Mesendoderm (in vitro differentiated cells): Measurements from ENCODE around the gene ERCC1.

Experiments
- DNase-seq: peaks from one replicate; pipeline ENCODE4 v3.0.0; 2013
- H2AK5ac ChIP-seq: 2 replicates; pipeline ENCODE4 v1.6.1; 2013; ENCODE audit warnings: low read length, inconsistent platforms
- H2BK120ac ChIP-seq: 2 replicates; pipeline ENCODE4 v1.6.1; 2013; ENCODE audit warnings: low read depth, mild to moderate bottlenecking, low read length, moderate library complexity, mixed read lengths
- H2BK15ac ChIP-seq: replicated peaks from 2 replicates; pipeline ENCODE4 v1.6.1; 2013; ENCODE audit warnings: low read depth, mild to moderate bottlenecking, moderate library complexity
- H2BK5ac ChIP-seq: 2 replicates; pipeline ENCODE4 v1.6.1; 2013; ENCODE audit warnings: low read length, inconsistent platforms
- H3K18ac ChIP-seq: 2 replicates; pipeline ENCODE4 v1.6.1; 2013; ENCODE audit warnings: mild to moderate bottlenecking, low read length, mixed read lengths
- H3K23ac ChIP-seq: one replicate; pipeline ENCODE4 v1.6.1; 2013; ENCODE audit warnings: low read length
- H3K27ac ChIP-seq: 2 replicates; pipeline ENCODE4 v1.5.1; 2013; ENCODE audit warnings: low read depth, mild to moderate bottlenecking, inconsistent platforms, low read length, moderate library complexity
- H3K27me3 ChIP-seq: 2 replicates; pipeline ENCODE4 v1.6.1; 2013; ENCODE audit warnings: low read length, control low read depth, mild to moderate bottlenecking, inconsistent platforms; ENCODE audit not compliant: insufficient read depth, poor library complexity
- H3K36me3 ChIP-seq: 2 replicates; pipeline ENCODE4 v1.6.1; 2013; ENCODE audit warnings: low read length, inconsistent platforms; ENCODE audit not compliant: control insufficient read depth, insufficient read depth
- H3K4ac ChIP-seq: one replicate; pipeline ENCODE4 v1.6.1; 2013; ENCODE audit warnings: low read depth, mild to moderate bottlenecking, low read length, moderate library complexity
- H3K4me1 ChIP-seq: 2 replicates; pipeline ENCODE4 v1.6.1; 2013; ENCODE audit warnings: low read depth, low read length, inconsistent platforms; ENCODE audit not compliant: control insufficient read depth
- H3K4me2 ChIP-seq: 2 replicates; pipeline ENCODE4 v1.6.1; 2013; ENCODE audit warnings: low read length
- H3K4me3 ChIP-seq: 2 replicates; pipeline ENCODE4 v1.5.1; 2013; ENCODE audit warnings: mild to moderate bottlenecking, low read length
- H3K56ac ChIP-seq: one replicate; pipeline ENCODE4 v1.6.1; 2013; ENCODE audit warnings: low read length
- H3K79me1 ChIP-seq: 2 replicates; pipeline ENCODE4 v1.6.1; 2013; ENCODE audit warnings: low read length, inconsistent platforms
- H3K79me2 ChIP-seq: 2 replicates; pipeline ENCODE4 v1.6.1; 2013; ENCODE audit warnings: mild to moderate bottlenecking, low read length; ENCODE audit not compliant: control insufficient read depth, insufficient read depth
- H3K9ac ChIP-seq: 2 replicates; pipeline ENCODE4 v1.6.1; 2013; ENCODE audit warnings: low read length, inconsistent platforms
- H4K5ac ChIP-seq: one replicate; pipeline ENCODE4 v1.6.1; 2013; ENCODE audit warnings: low read length
- H4K8ac ChIP-seq: one replicate; pipeline ENCODE4 v1.6.1; 2013; ENCODE audit warnings: low read depth, mild to moderate bottlenecking, control low read depth, low read length, moderate library complexity
- WGBS: extraction: QIAGEN DNeasy Blood & Tissue Kit; methylation state at CpG from one replicate; pipeline ENCODE4 v1.1.7; 2013; ENCODE audit warnings: low lambda C conversion rate, missing lambda C conversion rate; ENCODE audit not compliant: insufficient coverage; ENCODE audit errors: extremely low coverage; 5-methylcytosine and 5-hydroxymethylcytosine counted together

Gene ERCC1

DNA sequence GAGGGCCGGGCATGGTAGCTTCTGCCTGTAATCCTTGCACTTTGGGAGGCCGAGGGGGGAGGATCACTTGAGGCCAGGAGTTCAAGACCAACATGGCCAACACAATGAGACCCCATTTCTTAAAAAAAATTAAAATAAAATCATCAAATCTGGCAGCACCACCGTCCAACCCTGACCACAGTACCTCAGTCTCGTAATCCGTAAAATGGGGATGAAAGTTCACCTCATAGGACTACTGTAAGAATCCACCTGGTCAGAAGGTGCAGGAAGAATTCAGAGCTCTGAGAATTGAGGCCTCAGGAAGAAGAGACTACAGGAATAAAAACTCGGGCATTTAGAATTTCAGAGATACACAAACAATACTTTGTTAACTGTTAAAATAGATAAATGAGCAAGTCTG lies 21.9 kb downstream of the ERCC1 start:
- WGBS: no CpG with 5 or more reads among the region's 6 CpGs
- H3K27ac ChIP-seq: no peak overlapping the region
- H3K27me3 ChIP-seq: no peaks in the 10 kb centered on the region

GRCh38 chr19:45400192-45400591 lies 23.5 kb downstream of the ERCC1 start:
- Histone ChIP-seq H2BK120ac (no peak overlapping the region), H4K8ac (no peak overlapping the region), H3K4me3 (no peak overlapping the region), H3K27ac (no peak overlapping the region), H3K27me3 (no peaks in the 10 kb centered on the region), H3K4me2 (no peak overlapping the region), H2BK5ac (no peak overlapping the region), H4K5ac (no peak overlapping the region), H3K4ac (no peak overlapping the region), H3K36me3 (no peaks in the 10 kb centered on the region), H3K9ac (no peak overlapping the region), H3K79me2 (no peaks in the 10 kb centered on the region), H2BK15ac (no peak overlapping the region), H3K23ac (no peak overlapping the region), H3K56ac (no peak overlapping the region), H3K79me1 (peaks cover 9% of the 10 kb centered on the region), H3K18ac (no peak overlapping the region), H3K4me1 (peaks cover 9% of the 10 kb centered on the region), H2AK5ac (no peak overlapping the region)
- WGBS: no CpG with 5 or more reads among the region's 6 CpGs
- DNase-seq: no peak

More for the DNA sequence above, 21.9 kb downstream of the ERCC1 start:
- H2AK5ac ChIP-seq: no peak overlapping the region
- H3K23ac ChIP-seq: no peak overlapping the region
- DNase-seq: no peak
- H3K79me2 ChIP-seq: peaks cover 2% of the 10 kb centered on the region
- no peak overlapping the region for H3K18ac ChIP-seq
- no peak overlapping the region for H4K8ac ChIP-seq
- H3K79me1 ChIP-seq: peaks cover 12% of the 10 kb centered on the region
- H4K5ac ChIP-seq: no peak overlapping the region
- no peak overlapping the region for H3K4me3 ChIP-seq
- H3K4ac ChIP-seq: no peak overlapping the region
- no peak overlapping the region for H3K4me2 ChIP-seq
- no peak overlapping the region for H2BK120ac ChIP-seq
- no peak overlapping the region for H2BK5ac ChIP-seq
- H3K56ac ChIP-seq: peak overlapping the region; percentile 65
- no peaks in the 10 kb centered on the region for H3K36me3 ChIP-seq
- peaks cover 9% of the 10 kb centered on the region for H3K4me1 ChIP-seq
- H3K9ac ChIP-seq: no peak overlapping the region
- no peak overlapping the region for H2BK15ac ChIP-seq

GRCh38 chr19:45395821-45396617 lies 27.7 kb downstream of the ERCC1 start:
- no peak overlapping the region for H2BK15ac ChIP-seq
- H3K27me3 ChIP-seq: no peaks in the 10 kb centered on the region
- H4K8ac ChIP-seq: no peak overlapping the region
- H3K36me3 ChIP-seq: no peaks in the 10 kb centered on the region
- DNase-seq: peak; percentile 91
- WGBS: no CpG with 5 or more reads among the region's 59 CpGs
- H2BK120ac ChIP-seq: no peak overlapping the region
- peak overlapping the region; percentile 48 for H3K4me2 ChIP-seq
- H3K9ac ChIP-seq: peak overlapping the region; percentile 54
- H2AK5ac ChIP-seq: no peak overlapping the region
- H2BK5ac ChIP-seq: no peak overlapping the region
- H3K4me3 ChIP-seq: no peak overlapping the region
- peaks cover 2% of the 10 kb centered on the region for H3K79me1 ChIP-seq
- no peak overlapping the region for H4K5ac ChIP-seq
- H3K4ac ChIP-seq: no peak overlapping the region
- H3K18ac ChIP-seq: no peak overlapping the region
- no peak overlapping the region for H3K23ac ChIP-seq
- no peak overlapping the region for H3K27ac ChIP-seq
- no peaks in the 10 kb centered on the region for H3K79me2 ChIP-seq
- no peaks in the 10 kb centered on the region for H3K4me1 ChIP-seq
- H3K56ac ChIP-seq: peak overlapping the region; percentile 78

DNA sequence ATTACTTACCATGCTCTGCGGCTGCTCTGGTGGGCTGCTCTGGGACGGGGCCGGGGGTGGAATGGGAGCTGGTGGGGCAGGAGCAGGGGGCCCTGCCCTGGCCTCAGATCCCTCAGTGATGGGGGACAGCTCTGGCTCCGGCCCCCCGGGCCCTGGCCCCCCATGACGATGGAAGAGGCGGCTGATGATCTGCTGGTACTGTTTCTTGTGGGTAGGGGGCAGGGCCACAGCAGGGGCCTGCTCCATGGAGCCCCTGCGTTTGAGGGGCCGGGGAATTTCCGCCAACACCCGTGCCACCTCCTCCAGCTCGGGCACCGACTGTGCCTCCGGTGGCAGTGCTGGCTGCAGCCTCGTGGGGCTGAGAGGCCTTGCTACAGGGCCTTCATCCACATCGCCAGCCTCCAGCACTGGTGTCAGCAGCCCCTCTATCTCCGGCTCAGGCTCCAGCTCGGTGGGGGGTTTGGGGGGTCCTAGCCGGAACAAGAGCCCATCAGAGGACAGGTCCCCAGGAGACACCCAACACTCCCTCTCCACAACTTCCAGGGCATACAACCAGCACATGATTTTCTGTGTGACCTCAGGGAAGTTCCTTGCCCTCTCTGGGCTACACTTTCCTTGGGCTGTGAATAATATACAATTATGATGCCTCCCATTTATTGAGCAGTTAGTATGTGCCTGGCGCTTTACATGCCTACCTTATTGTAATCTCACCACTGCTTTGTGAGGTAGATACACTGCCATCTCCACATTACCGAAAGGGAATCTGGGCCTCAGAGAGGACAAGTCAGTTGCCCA lies 31.6 kb downstream of the ERCC1 start:
- no CpG with 5 or more reads among the region's 21 CpGs for WGBS

GRCh38 chr19:45391346-45391745 lies 32.4 kb downstream of the ERCC1 start:
- Histone ChIP-seq H3K23ac (no peak overlapping the region), H2BK120ac (no peak overlapping the region), H2AK5ac (no peak overlapping the region), H3K36me3 (no peaks in the 10 kb centered on the region), H3K79me2 (no peaks in the 10 kb centered on the region), H3K56ac (no peak overlapping the region), H3K18ac (no peak overlapping the region), H2BK15ac (no peak overlapping the region), H2BK5ac (no peak overlapping the region), H3K27ac (no peak overlapping the region), H4K8ac (no peak overlapping the region), H3K4me1 (no peaks in the 10 kb centered on the region), H3K4me3 (no peak overlapping the region), H4K5ac (no peak overlapping the region), H3K27me3 (no peaks in the 10 kb centered on the region), H3K4me2 (no peak overlapping the region), H3K9ac (no peak overlapping the region), H3K4ac (no peak overlapping the region), H3K79me1 (no peaks in the 10 kb centered on the region)
- DNase-seq: peak; percentile 75
- no CpG with 5 or more reads among the region's 3 CpGs for WGBS

More for the DNA sequence above, 31.6 kb downstream of the ERCC1 start:
- Histone ChIP-seq H3K4ac (no peak overlapping the region), H4K5ac (no peak overlapping the region), H3K9ac (no peak overlapping the region), H2AK5ac (no peak overlapping the region), H3K4me1 (no peaks in the 10 kb centered on the region), H3K79me1 (no peaks in the 10 kb centered on the region), H4K8ac (no peak overlapping the region), H2BK15ac (no peak overlapping the region), H3K56ac (no peak overlapping the region), H3K27me3 (no peaks in the 10 kb centered on the region), H3K18ac (no peak overlapping the region), H3K4me2 (no peak overlapping the region), H2BK5ac (no peak overlapping the region), H3K23ac (no peak overlapping the region), H3K27ac (no peak overlapping the region), H2BK120ac (no peak overlapping the region), H3K36me3 (no peaks in the 10 kb centered on the region), H3K79me2 (no peaks in the 10 kb centered on the region), H3K4me3 (no peak overlapping the region)
- no peak for DNase-seq
